Astrocyte of the hippocampus (primary cell): ENCODE data around the gene ACAP3.

Experiments used
- DNase-seq: peaks from one replicate; pipeline ENCODE4 v3.0.0; 2011; ENCODE audit warnings: low read depth, low spot score

ACAP3 gene

DNA sequence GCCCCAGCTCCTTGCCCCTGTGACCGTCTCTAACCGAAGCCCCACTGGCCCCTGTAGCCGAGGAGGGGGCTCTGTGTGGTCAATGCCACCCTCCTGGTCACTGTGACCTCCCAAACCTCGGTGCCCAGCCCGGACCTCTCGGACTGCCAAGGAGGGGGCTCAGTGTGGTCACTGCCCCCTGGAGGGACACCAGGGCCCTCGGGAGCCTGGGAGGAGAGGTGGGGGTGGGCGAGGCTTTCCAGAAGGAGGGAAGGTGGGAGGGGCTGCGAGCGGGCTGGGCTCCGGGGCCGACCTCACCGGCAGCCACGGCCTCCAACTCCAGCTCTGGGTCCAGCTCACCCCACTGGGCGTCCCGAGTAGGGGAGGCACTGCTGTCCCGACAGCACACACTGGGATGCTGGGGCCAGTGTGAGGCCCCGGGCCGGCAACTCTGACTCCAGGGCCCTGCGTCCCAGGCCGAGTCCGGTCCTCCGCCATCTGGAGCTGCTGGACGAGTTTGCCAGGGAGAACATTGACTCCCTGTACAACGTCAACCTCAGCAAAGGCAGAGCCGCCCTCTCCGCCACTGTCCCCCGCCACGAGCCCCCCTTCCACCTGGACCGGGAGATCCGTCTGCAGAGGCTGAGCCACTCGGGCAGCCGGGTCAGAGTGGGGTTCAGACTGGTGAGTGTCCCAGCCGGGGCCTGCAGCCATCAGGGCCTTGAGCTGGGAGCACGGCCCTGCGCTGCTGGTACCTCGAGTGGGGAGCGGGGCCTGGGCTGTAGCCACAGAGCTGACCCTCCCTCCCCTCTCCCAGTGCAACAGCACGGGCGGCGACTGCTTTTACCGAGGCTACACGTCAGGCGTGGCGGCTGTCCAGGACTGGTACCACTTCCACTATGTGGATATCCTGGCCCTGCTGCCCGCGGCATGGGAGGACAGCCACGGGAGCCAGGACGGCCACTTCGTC is 21.1 kb downstream of the ACAP3 start:
- DNase-seq: no peak

DNA sequence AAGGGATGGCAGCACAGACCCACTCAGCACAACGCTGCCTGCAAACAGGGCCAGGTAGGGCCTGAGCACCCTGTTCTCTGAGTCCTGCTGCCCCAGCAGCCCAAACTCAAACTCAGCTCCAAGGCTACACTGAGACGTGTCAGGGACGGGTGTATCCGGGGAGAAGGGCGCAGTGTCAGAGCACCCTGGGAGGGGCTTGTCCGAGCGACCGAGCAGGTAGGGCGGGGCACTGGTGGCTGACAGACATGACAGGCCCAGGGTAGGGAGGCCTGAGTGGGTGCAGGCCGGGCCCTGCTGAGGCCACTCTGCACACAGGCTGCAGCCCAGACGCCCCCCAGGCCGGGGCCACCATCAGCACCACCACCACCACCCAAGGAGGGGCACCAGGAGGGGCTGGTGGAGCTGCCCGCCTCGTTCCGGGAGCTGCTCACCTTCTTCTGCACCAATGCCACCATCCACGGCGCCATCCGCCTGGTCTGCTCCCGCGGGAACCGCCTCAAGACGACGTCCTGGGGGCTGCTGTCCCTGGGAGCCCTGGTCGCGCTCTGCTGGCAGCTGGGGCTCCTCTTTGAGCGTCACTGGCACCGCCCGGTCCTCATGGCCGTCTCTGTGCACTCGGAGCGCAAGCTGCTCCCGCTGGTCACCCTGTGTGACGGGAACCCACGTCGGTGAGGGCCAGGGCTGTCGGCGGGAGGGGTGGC is 22.0 kb downstream of the ACAP3 start:
- DNase-seq: no peak

DNA sequence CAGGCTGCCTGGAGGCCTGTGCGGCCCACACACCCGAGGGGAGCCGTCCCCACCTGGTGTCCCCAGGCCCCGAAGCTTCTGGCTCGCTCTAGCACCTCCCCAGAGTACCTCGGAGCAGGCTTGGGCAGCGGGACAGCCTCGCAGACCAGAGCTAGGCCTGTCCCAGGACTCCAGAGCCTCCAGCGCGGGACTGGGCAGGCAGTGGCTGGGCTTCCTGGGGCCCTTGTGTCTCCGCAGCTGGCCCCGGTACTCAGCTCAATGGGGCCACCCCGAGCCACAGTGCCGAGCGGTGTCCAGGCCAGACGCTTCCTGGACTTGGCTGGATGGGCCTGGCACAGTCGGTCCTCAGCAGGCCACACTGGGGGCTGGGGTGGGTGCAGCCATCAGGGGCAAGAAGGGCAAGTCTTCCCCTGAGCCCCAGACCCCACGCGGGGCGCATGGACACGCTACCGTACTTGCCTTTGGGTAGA is 22.6 kb downstream of the ACAP3 start:
- no peak for DNase-seq

DNA sequence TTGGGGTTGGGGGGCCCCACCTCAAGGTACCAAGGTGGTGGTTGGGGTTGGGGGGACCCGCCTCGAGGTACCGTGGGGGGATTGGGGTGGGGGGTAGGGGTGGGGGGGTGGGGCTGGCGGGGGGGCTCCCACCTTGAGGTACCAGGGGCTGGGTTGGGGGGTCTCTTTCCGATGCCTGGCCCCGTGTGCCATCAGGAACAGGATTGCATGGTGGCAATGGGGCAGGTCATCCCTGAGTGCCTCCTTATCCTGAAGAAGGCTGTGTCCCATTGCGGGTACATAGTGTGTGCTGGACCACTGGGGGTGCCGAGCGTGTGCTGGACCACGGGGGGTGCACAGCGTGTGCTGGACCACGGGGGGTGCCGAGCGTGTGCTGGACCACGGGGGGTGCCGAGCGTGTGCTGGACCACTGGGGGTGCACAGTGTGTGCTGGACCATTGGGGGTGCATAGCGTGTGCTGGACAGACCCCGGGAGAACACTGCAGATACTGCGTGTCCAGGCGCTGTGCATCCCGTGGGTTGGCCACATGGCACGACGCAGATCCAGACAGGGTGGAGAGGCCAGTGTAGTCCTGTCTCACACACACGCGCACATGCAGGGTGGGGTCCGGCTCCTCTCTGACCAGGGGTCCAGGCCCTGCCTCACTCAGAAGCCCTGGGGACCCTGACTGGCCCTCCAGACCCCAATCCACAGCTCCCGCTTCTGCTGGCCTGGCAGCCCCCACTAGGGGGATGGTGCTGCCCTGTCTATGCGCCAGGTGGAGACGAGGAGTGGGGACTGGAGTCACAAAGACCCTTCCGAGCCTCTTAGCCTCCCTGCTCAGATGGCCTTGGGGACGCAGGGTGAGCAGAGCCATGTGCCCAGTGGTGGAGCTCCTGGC is 23.3 kb downstream of the ACAP3 start:
- no peak for DNase-seq

DNA sequence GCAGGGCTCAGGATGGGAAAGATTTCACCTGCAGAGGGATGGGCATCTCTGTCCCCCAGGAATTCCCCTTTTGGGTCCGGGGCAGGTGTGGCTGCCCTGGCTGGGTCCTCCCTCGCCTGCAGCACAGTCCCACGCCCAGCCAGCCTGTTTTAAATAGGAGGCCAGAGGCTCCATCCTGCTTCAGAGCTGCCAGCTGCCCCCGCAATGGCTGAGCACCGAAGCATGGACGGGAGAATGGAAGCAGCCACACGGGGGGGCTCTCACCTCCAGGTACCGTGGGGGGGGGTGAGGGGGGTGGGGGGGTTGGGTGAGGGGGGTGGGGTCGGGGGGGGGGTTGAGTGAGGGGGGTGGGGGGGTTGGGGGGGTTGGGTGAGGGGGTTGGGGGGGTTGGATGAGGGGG is 23.9 kb downstream of the ACAP3 start:
- peak; percentile 34 for DNase-seq

DNA sequence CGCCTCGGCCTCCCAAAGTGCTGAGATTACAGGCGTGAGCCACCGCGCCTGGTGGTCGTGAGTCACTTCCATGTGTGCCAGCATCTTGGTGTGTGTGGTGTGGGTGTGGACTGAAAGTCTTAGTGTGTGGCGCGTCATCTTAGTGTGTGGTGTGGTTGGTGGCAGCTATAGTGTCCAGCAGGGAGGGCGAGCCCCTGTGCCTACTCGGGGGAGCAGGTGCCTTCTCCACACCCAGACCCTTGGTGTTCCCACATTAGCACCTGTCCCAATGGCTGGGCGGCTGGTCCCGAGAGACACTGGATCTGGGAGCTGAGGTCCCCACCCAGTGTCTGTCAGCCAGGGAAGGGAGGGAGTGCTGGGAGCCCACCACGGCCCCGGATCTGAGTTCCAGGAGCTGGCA is 24.7 kb downstream of the ACAP3 start:
- peak; percentile 47 for DNase-seq

DNA sequence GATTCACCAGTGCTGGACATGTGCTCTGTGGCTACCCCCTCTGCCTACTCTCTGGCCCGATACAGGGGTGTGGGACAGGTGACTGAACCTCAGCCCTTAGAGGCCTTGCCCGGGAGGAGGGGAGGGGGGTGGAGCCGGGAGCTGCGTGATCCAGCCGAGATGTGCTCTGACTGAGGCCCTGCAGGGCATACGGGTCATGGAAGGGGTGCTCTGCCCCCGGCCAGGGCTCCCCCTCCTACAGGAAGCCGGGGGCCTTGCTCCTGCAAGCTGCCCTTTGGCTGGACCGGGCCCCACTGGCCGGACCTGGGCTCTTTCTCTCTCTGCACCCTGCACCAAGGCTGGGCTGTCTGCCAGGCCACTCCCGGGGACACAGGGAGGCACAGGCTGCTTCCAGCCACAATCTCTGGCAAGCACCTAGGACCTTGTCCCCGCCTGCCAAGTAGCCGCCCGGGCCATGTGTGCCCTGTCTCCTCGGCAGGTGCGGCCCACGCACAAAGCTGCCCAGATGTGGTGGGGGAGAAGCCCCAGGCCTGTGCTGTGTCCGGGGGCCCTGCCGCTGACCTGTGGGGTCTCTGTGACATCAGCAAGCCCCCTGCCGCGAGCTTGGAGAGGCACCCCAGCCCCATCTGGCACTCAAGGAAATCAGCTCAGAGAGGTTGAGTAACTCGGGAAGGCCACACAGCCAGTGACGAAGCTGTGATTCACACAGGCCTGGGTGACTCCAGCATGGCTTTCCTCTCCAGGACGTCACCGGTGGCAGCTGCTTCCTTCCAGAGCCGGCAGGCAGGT is 26.0 kb downstream of the ACAP3 start:
- DNase-seq: peak; percentile 62

DNA sequence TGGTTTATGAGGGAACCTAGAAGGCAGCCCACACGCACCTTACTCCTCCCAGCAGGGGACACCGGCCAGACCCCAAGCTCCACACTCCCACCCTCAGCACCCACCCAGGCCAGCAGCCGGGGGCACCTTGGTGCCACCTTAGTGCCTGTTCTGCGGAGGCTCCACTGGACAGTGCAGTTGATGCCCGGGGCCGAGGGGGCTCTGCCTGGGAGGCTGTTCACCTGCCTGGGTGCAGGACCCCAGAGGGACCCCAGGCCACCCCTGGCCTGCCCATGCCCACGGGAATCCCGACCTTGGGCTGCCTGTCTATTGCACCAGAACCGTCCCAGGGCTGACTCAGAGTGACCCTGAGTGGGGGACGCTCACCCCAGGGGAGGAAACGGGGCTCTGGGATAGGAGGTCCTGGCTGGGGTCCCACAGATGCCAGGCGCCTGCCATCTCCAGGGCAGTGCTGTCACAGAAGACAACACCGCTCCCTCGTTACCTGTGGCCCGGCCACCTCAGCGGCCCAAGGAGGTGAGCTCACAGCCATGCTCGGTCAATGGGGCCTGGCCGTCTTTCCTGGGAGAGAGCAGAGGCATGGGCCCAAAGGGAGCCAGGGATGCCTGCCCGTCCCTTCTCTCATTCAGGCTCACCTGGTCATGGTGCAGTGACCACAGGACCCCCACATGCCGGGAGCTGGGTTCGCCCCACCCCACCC is 26.8 kb downstream of the ACAP3 start:
- no peak for DNase-seq

DNA sequence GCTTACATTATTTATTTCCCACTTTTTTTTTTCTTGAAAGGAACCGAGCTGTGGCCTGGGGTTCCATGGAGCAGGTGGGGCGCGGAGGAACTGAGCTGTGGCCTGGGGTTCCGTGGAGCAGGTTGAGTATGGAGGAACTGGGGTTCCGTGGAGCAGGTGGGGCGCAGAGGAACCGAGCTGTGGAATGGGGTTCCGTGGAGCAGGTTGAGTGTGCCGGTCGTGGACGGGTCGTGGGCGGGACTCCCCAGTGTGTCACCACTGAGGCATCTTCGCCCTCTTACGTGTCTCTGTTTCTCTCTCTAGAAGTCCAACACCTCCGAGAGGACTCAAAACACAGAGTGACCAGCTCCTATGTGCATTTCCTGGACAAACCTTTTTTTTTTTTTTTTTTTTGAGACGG is 28.7 kb downstream of the ACAP3 start:
- DNase-seq: no peak

DNA sequence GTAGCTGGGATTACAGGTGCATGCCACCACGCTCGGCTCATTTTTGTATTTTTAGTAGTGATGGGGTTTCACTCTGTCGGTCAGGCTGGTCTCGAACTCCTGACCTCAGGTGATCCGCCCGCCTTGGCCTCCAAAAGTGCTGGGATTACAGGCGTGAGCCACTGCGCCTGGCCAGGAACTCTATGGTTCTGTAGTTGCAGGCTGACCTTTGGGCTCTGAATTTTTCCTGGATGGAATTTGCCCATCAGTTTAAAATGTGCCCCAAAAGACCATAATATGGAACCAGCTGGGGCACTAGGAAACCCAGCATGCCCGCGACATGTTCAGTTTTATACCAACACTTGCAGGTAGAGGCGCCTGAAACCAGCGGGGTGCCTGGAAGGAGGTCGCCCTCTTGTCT is 29.1 kb downstream of the ACAP3 start:
- DNase-seq: no peak

DNA sequence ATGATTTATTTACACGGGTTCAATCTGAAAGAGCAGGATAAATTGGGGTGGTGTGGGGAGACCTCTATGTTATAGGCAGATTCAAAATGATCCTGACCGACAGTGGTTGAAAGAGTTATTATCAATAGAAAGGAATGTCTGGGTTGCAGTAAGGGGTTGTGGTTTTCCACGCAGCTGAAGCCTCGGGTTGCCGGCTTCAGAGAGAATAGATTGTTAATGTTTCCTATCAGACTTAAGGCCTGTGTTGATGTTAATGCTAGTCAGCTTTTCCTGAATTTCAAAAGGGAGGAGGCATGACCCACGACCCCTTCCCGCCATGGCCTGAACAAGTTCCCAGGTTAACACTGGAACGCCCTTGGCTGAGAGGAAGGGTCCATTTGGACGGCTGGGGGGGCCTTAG is 31.9 kb downstream of the ACAP3 start:
- peak; percentile 51 for DNase-seq

DNA sequence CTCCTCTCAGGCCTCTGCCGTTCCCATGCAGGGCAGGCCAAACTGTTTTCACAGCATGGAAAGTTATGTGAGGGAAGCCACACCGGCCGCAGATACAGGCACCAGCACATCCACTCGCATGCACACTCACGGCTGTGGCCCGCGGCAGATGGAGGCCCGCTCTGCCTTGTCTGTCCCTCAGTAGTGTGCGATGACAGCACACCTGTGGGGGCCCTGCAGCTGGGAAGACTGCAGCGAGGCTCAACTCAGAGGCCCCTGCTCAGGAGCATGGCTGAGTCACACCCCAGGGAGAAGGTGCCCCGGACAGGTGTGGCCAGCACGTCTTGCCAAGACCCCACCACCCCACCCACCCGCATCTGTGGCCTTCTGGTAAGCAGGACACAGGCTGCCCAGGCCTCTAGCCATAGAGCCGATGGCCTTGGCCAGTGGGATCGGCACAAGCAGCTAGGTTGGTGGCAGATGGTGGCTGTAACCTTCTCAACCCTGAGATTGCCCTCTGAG is 32.7 kb downstream of the ACAP3 start:
- DNase-seq: no peak

DNA sequence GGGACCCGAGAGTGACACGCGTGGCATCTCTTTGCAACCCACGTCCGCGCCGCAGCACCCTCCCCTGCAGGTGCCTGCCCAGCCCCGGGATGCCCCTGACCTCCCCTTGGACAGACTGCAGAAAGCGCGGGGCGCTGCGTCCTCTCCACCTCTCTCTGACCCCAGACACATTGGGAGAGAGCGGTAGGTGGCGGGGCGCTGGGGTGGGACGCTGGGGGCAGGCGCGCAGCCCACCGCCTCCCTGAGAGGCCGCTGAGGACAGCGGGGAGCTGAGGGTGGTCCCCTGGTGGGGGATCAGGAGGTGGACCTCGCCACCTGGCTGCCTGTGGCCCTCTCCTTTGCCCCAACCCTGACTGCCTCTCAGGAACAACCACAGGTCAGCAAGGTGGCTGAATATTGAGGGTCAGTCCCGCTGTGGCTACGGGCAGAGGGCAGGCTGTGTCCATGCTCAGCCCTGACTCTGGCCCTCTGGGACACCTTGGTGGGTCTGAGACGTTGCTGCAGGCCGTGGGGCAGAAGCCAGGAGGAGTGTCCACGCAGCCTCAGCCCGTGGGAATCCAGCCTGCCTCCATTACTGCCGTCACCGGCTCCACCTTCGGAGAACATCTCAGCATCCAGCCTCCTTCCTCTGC is 33.3 kb downstream of the ACAP3 start:
- no peak for DNase-seq

DNA sequence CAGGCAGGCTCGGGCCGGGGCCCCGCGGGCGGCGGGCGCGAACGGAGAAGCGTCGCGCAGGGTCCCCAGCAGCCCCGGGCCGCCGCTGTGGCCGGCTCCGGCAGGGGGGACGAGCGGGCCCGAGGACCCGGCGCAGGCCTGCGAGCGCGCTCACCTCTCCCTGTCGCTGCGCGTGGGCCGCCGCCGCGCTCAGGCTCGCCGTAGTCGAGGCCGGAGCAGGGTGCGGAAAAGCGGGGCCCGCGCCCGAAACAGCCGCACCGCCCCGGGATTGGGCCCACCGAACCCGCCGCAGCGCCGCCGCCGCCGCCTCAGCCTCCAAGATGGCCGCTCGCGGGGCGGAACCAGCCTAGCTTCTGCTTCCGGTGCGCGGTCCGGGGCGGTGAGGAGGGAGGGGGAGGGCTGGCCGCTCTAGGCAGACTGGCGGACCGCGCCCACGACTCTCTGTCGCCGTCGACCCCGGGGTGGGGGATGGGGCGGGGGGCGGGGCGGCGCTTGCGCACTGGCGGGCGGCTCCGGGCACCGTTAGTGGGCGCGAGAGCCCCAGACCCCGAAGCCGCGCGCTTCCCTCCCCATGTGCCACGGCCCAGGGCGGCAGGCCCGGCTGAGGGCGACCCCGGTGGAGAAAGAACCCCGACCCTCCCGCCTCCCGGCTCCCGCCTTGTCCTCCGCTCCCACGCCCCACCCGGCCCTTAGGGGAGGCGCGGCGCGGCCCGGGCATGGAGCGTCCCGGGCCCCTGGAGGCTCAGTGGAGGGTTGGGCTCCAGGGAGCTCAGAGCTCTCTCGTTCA is 34.0 kb downstream of the ACAP3 start, which contains the start of gene UBE2J2:
Gene UBE2J2 (minus strand): TSS at position 343 of the 787 bp plus-strand sequence. CDS start 5,862 bp downstream, outside the sequence.
- peak; percentile 96 for DNase-seq

DNA sequence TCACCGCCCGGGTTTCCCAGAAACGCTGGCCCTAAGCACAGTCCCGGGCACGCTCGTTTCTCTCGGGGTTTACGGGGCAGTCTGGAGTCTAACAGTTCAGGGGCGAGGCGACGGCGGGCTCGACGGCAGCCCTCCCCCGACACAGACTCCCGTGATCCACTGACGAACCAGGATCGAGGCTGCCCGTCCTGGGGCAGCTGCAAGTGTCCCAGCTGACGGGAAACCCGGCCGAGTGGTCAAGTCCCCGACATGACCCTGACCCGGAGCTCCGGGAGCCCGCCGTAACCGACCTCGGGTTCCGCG is 34.6 kb downstream of the ACAP3 start:
- peak; percentile 45 for DNase-seq

DNA sequence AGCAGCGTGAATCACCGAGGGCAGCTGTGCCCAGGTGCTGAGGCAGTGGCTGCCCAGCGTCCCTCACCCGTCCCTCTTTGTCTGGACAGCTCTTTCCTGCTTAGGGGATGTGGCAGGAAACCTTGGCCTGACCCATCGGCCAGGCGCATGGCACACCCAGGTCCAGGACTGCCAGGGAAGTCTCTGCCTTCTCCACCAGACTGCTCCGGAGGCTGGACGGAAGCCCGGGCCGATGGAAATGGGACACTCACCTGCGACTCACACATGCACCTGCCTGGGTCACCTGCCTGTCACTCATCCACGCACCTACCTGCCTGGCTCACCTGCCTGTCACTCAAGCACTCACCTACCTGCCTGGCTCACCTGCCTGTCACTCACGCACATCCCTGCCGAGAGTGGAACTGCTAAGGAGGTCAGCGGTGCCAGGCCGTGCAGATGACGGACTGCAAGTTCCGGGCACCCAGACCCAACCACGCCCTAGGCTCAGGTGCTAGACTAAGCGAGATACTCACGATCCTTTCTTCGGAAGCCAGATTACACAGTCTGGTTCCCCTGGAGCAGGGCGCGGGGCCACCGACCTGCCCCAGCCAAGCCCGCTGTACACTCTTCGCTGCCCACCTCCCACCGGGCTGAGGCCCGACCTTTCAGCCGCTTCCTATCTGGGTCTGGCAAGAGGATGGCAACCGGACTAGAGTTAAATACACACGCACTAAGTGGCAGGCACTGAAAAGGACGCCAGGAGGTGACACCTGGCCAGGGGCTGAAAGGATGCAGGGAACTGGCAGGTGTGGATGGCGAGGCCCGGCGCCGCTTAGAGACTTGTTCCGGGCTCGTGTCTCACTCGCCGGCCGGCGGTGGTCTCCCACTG is 35.2 kb downstream of the ACAP3 start:
- DNase-seq: peak; percentile 34

DNA sequence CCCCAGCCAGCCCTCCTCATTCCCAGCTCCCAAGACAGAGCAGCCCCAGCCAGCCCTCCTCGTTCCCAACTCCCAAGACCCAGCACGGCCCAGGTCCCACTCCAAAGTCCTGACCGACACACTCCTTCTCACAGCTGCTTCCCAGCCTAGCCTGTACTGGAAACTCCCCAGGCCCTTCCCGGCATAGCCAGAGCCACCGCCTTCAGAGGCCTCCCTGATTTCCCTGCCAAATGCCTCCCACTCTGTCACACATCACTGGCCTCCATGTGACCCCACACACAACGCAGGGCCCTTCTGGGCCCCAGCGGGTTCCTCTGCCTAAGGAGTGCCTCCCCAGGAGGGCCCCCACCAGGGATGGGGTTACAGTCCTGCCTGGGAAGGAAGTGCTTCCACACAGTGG is 36.9 kb downstream of the ACAP3 start:
- no peak for DNase-seq

DNA sequence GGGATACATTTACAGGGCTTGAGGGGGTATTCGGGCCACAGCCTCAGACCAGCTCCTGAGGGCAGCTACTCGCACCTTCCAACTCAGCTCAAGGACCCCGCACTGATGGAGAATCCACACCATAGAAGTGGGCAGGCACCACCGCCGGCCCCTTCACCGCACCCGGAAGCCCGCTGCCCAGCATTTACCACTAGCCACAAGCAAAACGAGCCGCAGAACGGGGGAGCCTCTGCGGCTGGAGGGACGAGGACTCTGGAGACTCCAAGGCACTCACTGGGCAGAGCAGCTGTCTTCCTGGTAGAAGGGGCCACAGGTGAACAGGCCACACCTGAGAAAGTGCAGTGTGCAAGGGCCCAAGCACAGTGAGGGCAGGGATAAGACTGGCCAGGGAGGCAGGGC is 39.4 kb downstream of the ACAP3 start:
- DNase-seq: no peak
